Stimulated activated CD8-positive, alpha-beta memory T cell treated with anti-CD3 and anti-CD28 coated beads, Interleukin-7, amount 100 ng/mL, for 48 hours (primary cell): ENCODE measurements around the gene LRGUK.

Experiments used
- DNase-seq, 2 donors: peaks; one replicate each; pipeline ENCODE4 v3.0.0-alpha.2; 2020; ENCODE audit warnings: low read depth in 1 of 2; ENCODE audit errors: extremely low read depth in 1 of 2

Gene LRGUK

GRCh38 chr7:134297489-134297888 is 170.3 kb downstream of the LRGUK start:
- DNase-seq, result no peak

GRCh38 chr7:134298902-134299683 is 172.0 kb downstream of the LRGUK start:
- DNase-seq, result no peak

GRCh38 chr7:134300988-134301387 is 173.8 kb downstream of the LRGUK start:
- no peak for DNase-seq

GRCh38 chr7:134301592-134301991 is 174.5 kb downstream of the LRGUK start:
- no peak for DNase-seq

GRCh38 chr7:134302120-134302519 is 175.0 kb downstream of the LRGUK start:
- DNase-seq, result no peak

GRCh38 chr7:134307320-134307719 is 180.2 kb downstream of the LRGUK start:
- no peak for DNase-seq

- DNase-seq, result no peak
Measured at GRCh38 chr7:134308548-134308947, 181.4 kb downstream of the LRGUK start.

GRCh38 chr7:134311807-134312206 is 184.7 kb downstream of the LRGUK start:
- DNase-seq, result no peak

- no peak for DNase-seq
Measured at GRCh38 chr7:134312717-134313116, 185.6 kb downstream of the LRGUK start.

- no peak for DNase-seq
Measured at GRCh38 chr7:134313543-134313942, 186.4 kb downstream of the LRGUK start.
